Rectal smooth muscle tissue (tissue), 1 donor: ENCODE results near the gene ZNF827.

ENCODE experiments used
- H3K27ac ChIP-seq: one replicate; pipeline ENCODE4 v1.7.0; 2013; ENCODE audit warnings: low read depth, low read length, inconsistent platforms
- H3K27me3 ChIP-seq: one replicate; pipeline ENCODE4 v1.7.0; 2013; ENCODE audit warnings: low read length; ENCODE audit not compliant: control insufficient read depth, insufficient read depth
- H3K36me3 ChIP-seq: one replicate; pipeline ENCODE4 v1.7.0; 2013; ENCODE audit warnings: low read length; ENCODE audit not compliant: control insufficient read depth, insufficient read depth
- H3K4me1 ChIP-seq: one replicate; pipeline ENCODE4 v1.7.0; 2013; ENCODE audit warnings: low read length; ENCODE audit not compliant: control insufficient read depth, insufficient read depth
- H3K4me3 ChIP-seq: one replicate; pipeline ENCODE4 v1.7.0; 2013; ENCODE audit warnings: low read length
- H3K9ac ChIP-seq: one replicate; pipeline ENCODE4 v1.7.0; 2013; ENCODE audit warnings: low read length

The ZNF827 gene

DNA sequence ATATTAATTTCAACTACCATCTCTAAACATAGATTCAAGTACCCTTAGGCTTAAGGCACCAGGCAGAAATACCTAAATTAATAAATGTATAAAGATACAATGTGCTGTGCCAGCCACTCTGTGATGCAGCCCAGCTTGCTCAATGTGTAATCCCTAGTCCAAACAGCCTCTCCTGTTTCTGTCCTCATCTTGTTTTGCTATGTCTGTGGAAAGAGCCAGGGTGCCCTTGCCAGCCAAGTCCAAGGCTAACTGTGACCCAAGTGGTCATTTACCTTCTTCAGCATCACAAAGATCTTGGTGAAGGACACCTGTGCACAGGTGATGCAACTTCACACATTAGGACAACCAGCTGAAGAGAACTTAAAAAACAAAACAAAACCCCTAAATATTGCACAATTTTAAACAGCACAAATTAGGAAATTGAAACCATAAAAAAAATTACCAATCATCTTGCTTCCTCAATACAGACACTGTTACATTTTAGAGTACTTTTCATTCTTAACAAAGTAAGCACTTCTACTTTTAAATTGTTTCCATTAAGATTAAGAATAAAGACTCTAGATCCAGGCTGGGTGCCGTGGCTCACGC is 169.1 kb downstream of the ZNF827 start:
- Histone ChIP-seq H3K4me1 (peaks cover 15% of the 10 kb centered on the region), H3K27me3 (no peaks in the 10 kb centered on the region), H3K36me3 (peaks cover 9% of the 10 kb centered on the region), H3K9ac (no peak overlapping the region), H3K4me3 (no peak overlapping the region), H3K27ac (no peak overlapping the region)

DNA sequence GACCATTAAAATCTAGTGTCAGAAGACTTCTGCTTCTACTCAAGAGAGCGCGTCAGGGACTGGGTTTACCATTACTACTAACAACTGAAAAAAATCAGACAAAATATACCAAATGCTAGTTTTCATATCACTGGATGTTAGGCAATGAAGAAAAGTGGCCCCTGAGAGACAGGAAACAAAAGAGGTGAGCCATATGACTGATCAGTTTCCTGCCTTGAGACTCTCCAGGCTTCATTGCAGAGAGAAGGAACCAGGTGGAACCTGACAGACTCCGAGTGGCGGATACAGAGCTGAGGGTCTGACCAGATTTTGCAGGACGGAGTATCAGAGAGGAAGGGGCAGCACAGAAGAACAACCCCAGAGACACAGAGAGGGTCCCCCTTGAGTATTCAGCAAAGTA is 172.3 kb downstream of the ZNF827 start:
- no peaks in the 10 kb centered on the region for H3K4me1 ChIP-seq
- no peak overlapping the region for H3K4me3 ChIP-seq
- no peaks in the 10 kb centered on the region for H3K27me3 ChIP-seq
- H3K9ac ChIP-seq = no peak overlapping the region
- H3K36me3 ChIP-seq = peaks cover 10% of the 10 kb centered on the region
- no peak overlapping the region for H3K27ac ChIP-seq

GRCh38 chr4:145763399-145763798 is 175.2 kb downstream of the ZNF827 start:
- no peaks in the 10 kb centered on the region for H3K4me1 ChIP-seq
- H3K36me3 ChIP-seq = peaks cover 13% of the 10 kb centered on the region
- H3K4me3 ChIP-seq = no peak overlapping the region
- no peak overlapping the region for H3K27ac ChIP-seq
- no peaks in the 10 kb centered on the region for H3K27me3 ChIP-seq
- no peak overlapping the region for H3K9ac ChIP-seq

- peaks cover 13% of the 10 kb centered on the region for H3K36me3 ChIP-seq
- H3K4me3 ChIP-seq = no peak overlapping the region
- no peak overlapping the region for H3K9ac ChIP-seq
- H3K27me3 ChIP-seq = no peaks in the 10 kb centered on the region
- no peaks in the 10 kb centered on the region for H3K4me1 ChIP-seq
- H3K27ac ChIP-seq = no peak overlapping the region
These were observed 175.9 kb downstream of the ZNF827 start for GRCh38 chr4:145762719-145763118.

DNA sequence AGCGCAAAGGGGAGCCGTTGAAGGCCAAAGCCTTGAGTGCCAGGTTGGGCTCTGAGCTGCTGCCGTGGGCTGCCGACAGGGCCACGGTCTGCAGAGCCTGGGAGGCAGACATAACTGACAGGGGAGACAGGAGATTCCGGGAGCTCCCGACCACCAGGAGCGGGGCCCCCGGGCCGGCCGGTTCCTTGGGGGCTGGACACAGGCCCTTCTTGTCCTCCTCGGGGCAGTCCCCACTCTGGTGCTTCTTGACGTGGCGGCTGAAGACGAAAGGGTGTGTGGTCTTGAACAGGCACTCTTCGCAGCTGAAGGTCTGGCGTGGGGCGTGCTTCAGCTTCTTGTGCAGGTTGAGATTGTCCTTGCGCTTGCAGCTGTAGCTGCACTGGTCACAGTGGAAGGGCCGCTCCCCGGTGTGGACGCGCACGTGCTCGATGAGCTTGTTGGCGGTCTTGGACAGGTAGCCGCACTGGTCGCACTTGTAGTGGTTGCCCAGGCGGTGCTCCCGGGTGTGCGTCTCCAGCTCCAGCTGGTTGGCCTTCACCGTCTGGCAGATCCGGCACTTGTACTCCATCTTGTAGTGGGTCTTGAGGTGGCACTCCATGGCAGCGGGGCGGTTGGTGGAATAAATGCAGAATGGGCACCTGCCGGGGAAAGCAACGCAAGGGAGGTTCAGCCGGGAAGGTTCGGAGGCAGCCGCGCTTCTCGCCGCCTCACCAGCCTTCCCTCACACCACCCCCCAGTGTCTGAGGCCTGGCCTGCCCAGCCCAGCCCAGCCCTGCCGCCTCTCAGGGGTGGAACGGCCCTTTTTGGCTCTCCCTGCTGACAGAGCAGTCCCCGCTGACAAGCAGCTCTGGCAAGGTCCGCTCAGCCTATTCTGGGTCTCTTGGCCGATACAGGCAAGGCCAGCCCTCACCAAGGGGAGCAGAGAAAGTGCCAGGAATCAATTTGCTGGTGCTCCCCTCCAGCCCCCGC is 177.4 kb downstream of the ZNF827 start:
- no peaks in the 10 kb centered on the region for H3K27me3 ChIP-seq
- peaks cover 13% of the 10 kb centered on the region for H3K36me3 ChIP-seq
- H3K4me3 ChIP-seq = no peak overlapping the region
- H3K9ac ChIP-seq = no peak overlapping the region
- H3K27ac ChIP-seq = no peak overlapping the region
- H3K4me1 ChIP-seq = no peaks in the 10 kb centered on the region

DNA sequence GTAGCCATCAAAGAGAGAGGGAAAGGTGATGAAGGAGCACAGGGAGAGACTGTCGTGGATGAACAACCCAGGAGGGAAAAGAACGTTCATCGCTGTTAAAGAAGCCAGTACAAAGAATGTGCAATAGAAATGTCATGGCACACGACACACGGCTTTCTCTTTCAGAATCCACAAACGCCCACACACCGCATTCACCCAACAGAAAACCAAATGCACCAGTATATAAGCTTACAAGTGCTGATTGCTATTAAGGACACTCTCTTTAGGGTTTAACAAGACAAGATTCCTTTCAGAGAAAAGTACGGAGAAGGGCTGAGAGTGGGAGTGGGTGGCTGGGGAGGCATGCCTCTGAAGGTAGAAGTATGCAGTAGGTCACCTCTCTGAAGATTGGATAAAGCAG is 178.4 kb downstream of the ZNF827 start:
- Histone ChIP-seq H3K9ac (no peak overlapping the region), H3K36me3 (peaks cover 11% of the 10 kb centered on the region), H3K4me1 (no peaks in the 10 kb centered on the region), H3K27me3 (no peaks in the 10 kb centered on the region), H3K27ac (no peak overlapping the region), H3K4me3 (no peak overlapping the region)

DNA sequence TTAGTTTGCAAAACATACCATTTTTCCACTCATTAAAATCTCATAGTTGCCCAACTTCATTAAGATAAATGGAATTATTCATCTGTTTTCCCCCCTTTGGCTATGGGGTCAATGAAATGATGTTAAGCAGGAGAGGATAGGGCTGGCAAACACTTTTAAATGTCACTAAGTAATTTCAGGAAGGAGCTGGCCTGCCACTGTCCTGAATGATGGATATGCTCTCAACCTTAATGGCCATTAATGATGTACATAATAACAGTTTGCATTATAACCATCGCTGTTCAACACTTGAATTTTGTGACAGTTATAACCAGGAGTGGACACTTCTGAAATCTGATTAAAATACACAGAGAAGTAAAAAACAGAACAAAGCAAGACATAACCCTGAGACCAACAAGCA is 181.4 kb downstream of the ZNF827 start:
- Histone ChIP-seq H3K27ac (no peak overlapping the region), H3K27me3 (no peaks in the 10 kb centered on the region), H3K4me1 (no peaks in the 10 kb centered on the region), H3K4me3 (no peak overlapping the region), H3K9ac (no peak overlapping the region), H3K36me3 (peaks cover 3% of the 10 kb centered on the region)

GRCh38 chr4:145756244-145756643 is 182.4 kb downstream of the ZNF827 start:
- H3K4me3 ChIP-seq = no peak overlapping the region
- H3K9ac ChIP-seq = no peak overlapping the region
- H3K36me3 ChIP-seq = peaks cover 3% of the 10 kb centered on the region
- no peaks in the 10 kb centered on the region for H3K27me3 ChIP-seq
- H3K4me1 ChIP-seq = no peaks in the 10 kb centered on the region
- H3K27ac ChIP-seq = no peak overlapping the region

DNA sequence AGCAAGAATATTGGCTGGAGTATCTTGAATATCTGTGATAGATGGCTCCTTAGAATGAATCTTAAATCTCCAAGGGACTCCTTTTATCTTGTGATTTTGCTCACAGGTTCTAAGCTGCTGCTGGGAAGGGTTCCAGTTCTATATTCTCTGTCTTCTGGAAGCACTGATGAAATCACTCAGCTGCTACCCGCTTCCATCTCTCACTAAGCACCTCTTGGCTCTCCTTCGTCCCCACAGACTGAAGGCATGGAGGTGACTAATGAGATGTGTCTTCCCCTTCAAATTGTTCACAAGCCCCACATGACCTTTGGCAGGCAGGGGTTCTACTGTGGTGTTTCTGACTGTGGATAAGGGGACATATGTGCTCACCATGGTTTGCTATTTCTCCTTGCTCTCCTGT is 182.8 kb downstream of the ZNF827 start:
- no peak overlapping the region for H3K4me3 ChIP-seq
- H3K27ac ChIP-seq = no peak overlapping the region
- H3K4me1 ChIP-seq = no peaks in the 10 kb centered on the region
- H3K27me3 ChIP-seq = no peaks in the 10 kb centered on the region
- peaks cover 3% of the 10 kb centered on the region for H3K36me3 ChIP-seq
- H3K9ac ChIP-seq = no peak overlapping the region

- Histone ChIP-seq H3K4me3 (no peak overlapping the region), H3K4me1 (peaks cover 5% of the 10 kb centered on the region), H3K27me3 (no peaks in the 10 kb centered on the region), H3K36me3 (no peaks in the 10 kb centered on the region), H3K27ac (no peak overlapping the region), H3K9ac (no peak overlapping the region)
These were observed 195.0 kb downstream of the ZNF827 start for GRCh38 chr4:145743641-145744040.

DNA sequence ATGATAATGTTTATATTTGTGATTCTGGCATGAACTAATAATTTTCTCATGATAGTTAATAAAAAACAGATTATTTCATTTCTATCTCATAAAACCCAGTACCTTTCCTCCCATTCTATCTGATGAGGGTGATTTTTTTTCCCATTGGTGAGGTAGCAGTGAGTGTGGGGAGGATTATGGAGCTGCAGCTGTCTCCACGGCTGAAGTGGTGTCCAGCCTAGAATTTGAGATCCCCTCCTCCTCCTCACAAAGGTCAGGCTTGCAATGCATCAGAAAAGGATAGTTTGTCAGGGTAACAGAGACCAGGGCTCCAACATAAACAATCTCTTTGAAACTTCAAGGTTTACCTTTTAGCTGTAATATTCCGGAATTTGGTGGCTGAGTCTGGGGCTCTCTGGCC is 197.8 kb downstream of the ZNF827 start:
- peaks cover 15% of the 10 kb centered on the region for H3K4me1 ChIP-seq
- H3K27me3 ChIP-seq = no peaks in the 10 kb centered on the region
- H3K4me3 ChIP-seq = no peak overlapping the region
- no peak overlapping the region for H3K9ac ChIP-seq
- no peaks in the 10 kb centered on the region for H3K36me3 ChIP-seq
- no peak overlapping the region for H3K27ac ChIP-seq

GRCh38 chr4:145739845-145740244 is 198.8 kb downstream of the ZNF827 start:
- H3K9ac ChIP-seq = no peak overlapping the region
- no peak overlapping the region for H3K27ac ChIP-seq
- no peak overlapping the region for H3K4me3 ChIP-seq
- H3K4me1 ChIP-seq = peaks cover 23% of the 10 kb centered on the region
- no peaks in the 10 kb centered on the region for H3K27me3 ChIP-seq
- no peaks in the 10 kb centered on the region for H3K36me3 ChIP-seq
